ENCODE measurements around the gene TMC1. TPM values are rescaled to one million over a fixed set of nuclear protein-coding genes. Genes with fewer than 3 reads are reported as not detected.

Gene TMC1
- total RNA-seq, 4 donors from 2014 or later: 1.2 to 15.7 TPM; not detected in 2

DNA sequence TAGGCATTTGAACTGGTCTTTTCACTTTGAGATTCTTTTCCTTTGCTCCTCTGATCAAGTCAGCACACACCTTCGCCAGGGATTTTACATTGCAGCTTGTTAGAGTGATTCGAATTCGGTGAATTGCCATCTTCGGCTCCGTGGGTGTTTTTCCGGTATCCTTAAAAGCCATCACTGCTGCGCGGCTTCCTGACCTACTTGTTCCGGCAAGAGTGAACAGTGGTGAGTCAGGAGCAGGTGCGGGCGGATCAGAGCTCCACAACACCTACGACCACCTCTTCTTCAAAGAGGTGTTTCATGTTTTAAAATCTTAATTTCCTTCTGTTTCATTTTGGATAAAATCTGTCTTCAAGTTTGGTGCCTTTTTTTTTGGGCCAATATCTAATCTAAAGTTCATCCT lies 134.6 kb downstream of the TMC1 start:
- in situ Hi-C loops (cut with MboI; ENCODE audit: low sequenced_read_pairs in 4 of 4): no loop called here
- Histone ChIP-seq H3K4me3 (no peak overlapping the region), H3K27me3 (no peaks in the 10 kb centered on the region), H3K4me1 (no peaks in the 10 kb centered on the region), H3K9me3 (no peaks in the 10 kb centered on the region), H3K27ac (no peak overlapping the region), H3K36me3 (no peaks in the 10 kb centered on the region)
- intact Hi-C loops (cut with DNase I; ENCODE audit: low total_unique reads): no loop called here
- no peak for DNase-seq
- no peak for TF ChIP-seq POLR2A (IDR thresholded peaks at IDR 0.05)
- TF ChIP-seq, protein P1, sequence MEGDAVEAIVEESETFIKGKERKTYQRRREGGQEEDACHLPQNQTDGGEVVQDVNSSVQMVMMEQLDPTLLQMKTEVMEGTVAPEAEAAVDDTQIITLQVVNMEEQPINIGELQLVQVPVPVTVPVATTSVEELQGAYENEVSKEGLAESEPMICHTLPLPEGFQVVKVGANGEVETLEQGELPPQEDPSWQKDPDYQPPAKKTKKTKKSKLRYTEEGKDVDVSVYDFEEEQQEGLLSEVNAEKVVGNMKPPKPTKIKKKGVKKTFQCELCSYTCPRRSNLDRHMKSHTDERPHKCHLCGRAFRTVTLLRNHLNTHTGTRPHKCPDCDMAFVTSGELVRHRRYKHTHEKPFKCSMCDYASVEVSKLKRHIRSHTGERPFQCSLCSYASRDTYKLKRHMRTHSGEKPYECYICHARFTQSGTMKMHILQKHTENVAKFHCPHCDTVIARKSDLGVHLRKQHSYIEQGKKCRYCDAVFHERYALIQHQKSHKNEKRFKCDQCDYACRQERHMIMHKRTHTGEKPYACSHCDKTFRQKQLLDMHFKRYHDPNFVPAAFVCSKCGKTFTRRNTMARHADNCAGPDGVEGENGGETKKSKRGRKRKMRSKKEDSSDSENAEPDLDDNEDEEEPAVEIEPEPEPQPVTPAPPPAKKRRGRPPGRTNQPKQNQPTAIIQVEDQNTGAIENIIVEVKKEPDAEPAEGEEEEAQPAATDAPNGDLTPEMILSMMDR (IDR thresholded peaks at IDR 0.05 in 4 of 5, conservative IDR thresholded peaks at IDR 0.05 in 1 of 5): no peak
- ATAC-seq: no peak

DNA sequence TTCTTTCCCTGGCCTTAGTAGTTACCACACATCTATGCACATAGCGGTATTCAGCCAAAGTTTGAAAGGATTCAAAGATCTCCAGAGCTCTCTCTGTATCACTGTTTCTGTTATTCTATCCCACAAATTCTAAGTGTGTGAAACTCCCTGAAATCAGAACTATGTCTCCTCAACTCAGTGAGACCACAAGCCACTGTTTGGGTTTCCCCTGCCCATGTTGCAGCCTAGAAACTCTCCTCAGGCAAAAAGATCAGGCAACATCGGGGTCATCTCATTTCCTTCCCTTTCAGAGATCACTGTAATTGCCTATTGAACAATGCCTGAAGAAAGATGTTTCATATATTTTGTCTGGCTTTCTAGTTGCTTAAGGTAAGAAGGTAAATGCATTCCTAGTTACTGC lies 135.6 kb downstream of the TMC1 start:
- H3K4me3 ChIP-seq: no peak overlapping the region
- intact Hi-C loops (cut with DNase I; ENCODE audit: low total_unique reads) (no loop called here), in situ Hi-C loops (cut with MboI; ENCODE audit: low sequenced_read_pairs in 4 of 4) (no loop called here)
- no peak for ATAC-seq
- no peak overlapping the region for H3K27ac ChIP-seq
- H3K27me3 ChIP-seq: no peaks in the 10 kb centered on the region
- no peak for TF ChIP-seq POLR2A (IDR thresholded peaks at IDR 0.05)
- TF ChIP-seq, protein P1 (IDR thresholded peaks at IDR 0.05 in 4 of 5, conservative IDR thresholded peaks at IDR 0.05 in 1 of 5): no peak
- no peaks in the 10 kb centered on the region for H3K4me1 ChIP-seq
- no peaks in the 10 kb centered on the region for H3K36me3 ChIP-seq
- no peaks in the 10 kb centered on the region for H3K9me3 ChIP-seq
- DNase-seq: no peak

DNA sequence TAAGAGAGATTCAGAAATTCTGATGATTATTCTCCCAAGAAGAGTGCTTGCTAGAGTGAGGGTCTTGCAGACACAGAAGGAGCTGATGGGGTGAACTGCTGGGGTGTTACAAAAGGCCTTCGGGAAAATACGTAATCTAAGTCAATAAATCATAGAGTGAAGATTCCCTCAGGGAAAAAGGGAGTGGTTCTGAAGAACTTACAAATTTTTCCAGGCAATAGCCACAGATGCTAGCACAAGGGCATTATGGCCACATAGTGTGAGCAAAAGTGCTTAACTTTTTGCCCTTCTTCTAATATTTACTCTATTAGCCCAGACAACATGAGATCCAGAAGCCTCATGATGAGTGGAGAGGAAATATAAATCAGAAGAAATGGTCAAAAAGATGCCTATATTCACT lies 137.3 kb downstream of the TMC1 start:
- H3K9me3 ChIP-seq: no peaks in the 10 kb centered on the region
- in situ Hi-C loops (cut with MboI; ENCODE audit: low sequenced_read_pairs in 4 of 4): no loop called here
- no peaks in the 10 kb centered on the region for H3K27me3 ChIP-seq
- no peak for TF ChIP-seq POLR2A (IDR thresholded peaks at IDR 0.05)
- TF ChIP-seq, protein P1 (IDR thresholded peaks at IDR 0.05 in 4 of 5, conservative IDR thresholded peaks at IDR 0.05 in 1 of 5): no peak
- no peaks in the 10 kb centered on the region for H3K4me1 ChIP-seq
- H3K4me3 ChIP-seq: no peak overlapping the region
- no peak overlapping the region for H3K27ac ChIP-seq
- ATAC-seq (no peak), DNase-seq (no peak)
- intact Hi-C loops (cut with DNase I; ENCODE audit: low total_unique reads): no loop called here
- no peaks in the 10 kb centered on the region for H3K36me3 ChIP-seq

DNA sequence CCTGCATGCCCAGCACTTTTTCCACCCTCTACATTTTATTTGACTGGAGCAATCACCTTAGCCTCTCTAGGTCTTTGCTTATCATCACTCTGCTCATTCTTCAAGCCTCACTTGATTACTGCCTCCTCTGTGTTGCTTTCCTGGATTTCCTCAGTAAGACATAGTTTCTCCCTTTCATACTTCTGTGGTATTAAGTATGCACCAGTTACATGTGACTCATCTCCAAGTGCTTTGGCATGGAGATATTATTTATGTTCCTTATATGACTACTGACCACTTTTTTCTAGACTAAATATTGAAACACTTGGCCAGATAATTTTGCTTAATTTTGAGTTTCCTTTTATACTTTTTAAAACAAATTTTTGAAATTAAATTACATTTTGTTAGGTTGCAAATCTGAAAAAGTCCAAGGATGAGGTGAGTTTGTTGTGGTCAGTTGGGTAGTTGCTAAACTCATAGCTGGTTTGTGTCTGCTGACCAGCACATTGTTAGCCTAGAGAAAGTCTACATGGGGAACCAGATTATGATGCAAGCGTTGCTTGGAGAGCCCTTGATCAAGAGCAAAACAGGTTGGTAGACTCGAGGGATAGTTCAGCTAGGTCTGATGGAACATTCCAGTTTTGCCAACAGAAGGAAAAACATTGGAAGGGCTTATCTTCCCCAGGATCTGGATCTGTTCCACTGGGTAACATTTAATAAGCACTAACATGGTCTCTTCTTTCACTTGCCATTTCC lies 140.2 kb downstream of the TMC1 start:
- no peak for DNase-seq
- Histone ChIP-seq H3K27ac (no peak overlapping the region), H3K27me3 (no peaks in the 10 kb centered on the region), H3K4me3 (no peak overlapping the region), H3K9me3 (no peaks in the 10 kb centered on the region), H3K4me1 (no peaks in the 10 kb centered on the region), H3K36me3 (no peaks in the 10 kb centered on the region)
- intact Hi-C loops (cut with DNase I; ENCODE audit: low total_unique reads) (no loop called here), in situ Hi-C loops (cut with MboI; ENCODE audit: low sequenced_read_pairs in 4 of 4) (no loop called here)
- no peak for ATAC-seq
- no peak for TF ChIP-seq POLR2A (IDR thresholded peaks at IDR 0.05)
- TF ChIP-seq, protein P1 (IDR thresholded peaks at IDR 0.05 in 4 of 5, conservative IDR thresholded peaks at IDR 0.05 in 1 of 5): no peak

DNA sequence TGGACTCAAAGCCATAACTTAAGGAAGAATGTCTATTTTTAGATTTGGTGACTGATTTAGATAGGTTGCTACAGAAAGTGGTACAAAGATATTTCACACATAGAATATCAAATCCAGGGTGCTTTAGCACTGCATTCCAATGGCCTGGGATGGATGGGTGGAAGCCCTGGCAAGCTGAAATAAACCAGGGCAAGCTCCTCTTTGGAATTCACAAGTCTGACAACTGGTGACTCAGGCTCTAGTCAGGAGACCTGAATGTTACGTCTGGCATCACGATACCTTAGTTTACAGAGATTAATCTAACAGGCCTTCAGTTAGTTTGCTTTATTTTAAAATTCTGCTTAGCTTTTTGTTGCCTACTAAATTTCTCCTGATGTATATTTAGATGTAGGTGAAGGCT lies 144.0 kb downstream of the TMC1 start:
- Histone ChIP-seq H3K4me3 (no peak overlapping the region), H3K4me1 (no peaks in the 10 kb centered on the region), H3K36me3 (no peaks in the 10 kb centered on the region), H3K27ac (no peak overlapping the region), H3K9me3 (no peaks in the 10 kb centered on the region), H3K27me3 (no peaks in the 10 kb centered on the region)
- TF ChIP-seq, protein P1 (IDR thresholded peaks at IDR 0.05 in 4 of 5, conservative IDR thresholded peaks at IDR 0.05 in 1 of 5): no peak
- TF ChIP-seq POLR2A (IDR thresholded peaks at IDR 0.05): no peak
- ATAC-seq (no peak), DNase-seq (no peak)
- in situ Hi-C loops (cut with MboI; ENCODE audit: low sequenced_read_pairs in 4 of 4): no loop called here
- intact Hi-C loops (cut with DNase I; ENCODE audit: low total_unique reads): no loop called here
